OCI-LY7 (cell line): ENCODE data around the gene NPC1.

Experiments
- CTCF ChIP-seq: fragments of 200-600 bp; sonication (generic); conservative IDR thresholded peaks from 2 replicates; pipeline ENCODE4 v1.5.1; 2014; ENCODE audit warnings: mild to moderate bottlenecking, antibody characterized with exemption, low read length, moderate library complexity, mixed read lengths
- EZH2phosphoT487 ChIP-seq: fragments of 200-600 bp; sonication (generic); IDR thresholded peaks from 2 replicates; pipeline ENCODE4 v1.6.1; 2018; ENCODE audit warnings: low read depth, borderline replicate concordance, mild to moderate bottlenecking, mixed run types, antibody characterized with exemption, low read length, moderate library complexity, mixed read lengths

- TF ChIP-seq CTCF (no peak), EZH2phosphoT487 (no peak)
Observed at GRCh38 chr18:23578891-23579653, 7.2 kb downstream of the NPC1 start.
